SK-N-SH treated with all-trans-retinoic acid at 6 μM for 48 hours (cell line): Measurements from ENCODE around the gene HDAC4.

Source experiments
- CSDC2 ChIP-seq: fragments of 250-450 bp; sonication (Bioruptor Pico); IDR thresholded peaks from 2 replicates; pipeline ENCODE4 v1.5.0; 2020; ENCODE audit warnings: mild to moderate bottlenecking, moderate library complexity
- GLIS3 ChIP-seq: fragments of 250-450 bp; sonication (Bioruptor Pico); IDR thresholded peaks from 2 replicates; pipeline ENCODE4 v1.5.0; 2020; ENCODE audit warnings: mild to moderate bottlenecking, moderate library complexity
- PATZ1 ChIP-seq: fragments of 250-450 bp; sonication (Bioruptor Pico); IDR thresholded peaks from 2 replicates; pipeline ENCODE4 v1.8.0; 2020; ENCODE audit warnings: mild to moderate bottlenecking, moderate library complexity, borderline replicate concordance
- PPARA ChIP-seq: fragments of 250-450 bp; sonication (Bioruptor Pico); IDR thresholded peaks from 2 replicates; pipeline ENCODE4 v1.5.0; 2020; ENCODE audit warnings: mild to moderate bottlenecking, borderline replicate concordance
- RARB ChIP-seq: fragments of 250-450 bp; sonication (Bioruptor Pico); IDR thresholded peaks from 2 replicates; pipeline ENCODE4 v1.8.0; 2021; ENCODE audit warnings: mild to moderate bottlenecking, moderate library complexity
- ZC3H10 ChIP-seq: fragments of 250-450 bp; sonication (Bioruptor Pico); IDR thresholded peaks from 2 replicates; pipeline ENCODE4 v1.5.1; 2021; ENCODE audit warnings: mild to moderate bottlenecking, moderate library complexity
- ZFP3 ChIP-seq: fragments of 250-450 bp; sonication (Bioruptor Pico); IDR thresholded peaks from 2 replicates; pipeline ENCODE4 v1.5.0; 2020; ENCODE audit warnings: mild to moderate bottlenecking, moderate library complexity

GRCh38 chr2:239407112-239407511, 6.3 kb upstream of the HDAC4 start:
- TF ChIP-seq RARB (CRISPR knock-in tag), result no peak
- TF ChIP-seq ZFP3, result no peak
- TF ChIP-seq PPARA (CRISPR knock-in tag), result no peak
- no peak for TF ChIP-seq PATZ1 (CRISPR knock-in tag)
- no peak for TF ChIP-seq GLIS3 (CRISPR knock-in tag)
- no peak for TF ChIP-seq CSDC2
- no peak for TF ChIP-seq ZC3H10
